ENCODE data around the gene MED27. TPM values are rescaled to one million over a fixed set of nuclear protein-coding genes. Genes with fewer than 3 reads are reported as not detected.

MED27 gene, protein sequence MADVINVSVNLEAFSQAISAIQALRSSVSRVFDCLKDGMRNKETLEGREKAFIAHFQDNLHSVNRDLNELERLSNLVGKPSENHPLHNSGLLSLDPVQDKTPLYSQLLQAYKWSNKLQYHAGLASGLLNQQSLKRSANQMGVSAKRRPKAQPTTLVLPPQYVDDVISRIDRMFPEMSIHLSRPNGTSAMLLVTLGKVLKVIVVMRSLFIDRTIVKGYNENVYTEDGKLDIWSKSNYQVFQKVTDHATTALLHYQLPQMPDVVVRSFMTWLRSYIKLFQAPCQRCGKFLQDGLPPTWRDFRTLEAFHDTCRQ
- 13.7 TPM for total RNA-seq
- long read RNA-seq, transcript MED27-201 (8 exons, 1,431 nt) = major isoform, 16 of 17 reads
- long read RNA-seq, partial matches to known transcripts = 0 of 17 reads
- long read RNA-seq, other reads (novel, unspliced or antisense) = 1 of 17 reads

DNA sequence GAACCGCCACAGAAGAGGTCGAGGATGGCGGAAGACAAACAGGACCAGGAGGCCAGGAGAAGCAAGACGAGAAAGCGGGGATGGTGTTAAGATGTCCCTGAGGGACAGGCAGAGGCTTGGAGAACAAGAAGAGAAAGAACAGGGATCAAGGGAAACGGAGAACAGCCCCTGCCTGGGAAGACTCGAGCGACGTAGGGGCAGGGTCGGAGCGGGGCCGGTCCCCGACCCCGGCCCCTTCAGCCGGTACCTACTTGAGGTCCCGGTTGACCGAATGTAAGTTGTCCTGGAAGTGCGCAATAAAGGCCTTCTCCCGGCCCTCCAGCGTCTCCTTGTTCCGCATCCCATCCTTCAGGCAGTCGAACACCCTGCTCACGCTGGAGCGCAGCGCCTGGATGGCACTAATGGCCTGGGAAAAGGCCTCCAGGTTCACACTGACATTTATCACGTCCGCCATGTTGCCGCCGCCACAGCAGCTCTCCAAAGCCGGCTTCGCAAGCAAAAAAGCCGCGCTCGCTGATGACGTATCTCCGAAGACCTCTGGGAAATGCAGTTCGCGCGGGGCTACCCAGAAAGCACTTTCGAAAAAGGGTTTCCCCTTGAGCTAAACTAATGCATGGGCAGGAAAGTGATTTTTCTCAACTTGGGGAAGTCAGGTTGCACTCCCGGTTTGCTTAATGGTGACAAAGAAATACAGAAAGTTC is at the start of gene MED27:
MED27 (minus strand) TSS at position 477 of the 701 bp plus-strand sequence; CDS start at position 454, 23 bp downstream.
- ATAC-seq (ENCODE audit: poor library complexity) (peak; percentile 99), DNase-seq (peak; percentile 97)
- intact Hi-C loops (cut with DNase I) = no loop called here

DNA sequence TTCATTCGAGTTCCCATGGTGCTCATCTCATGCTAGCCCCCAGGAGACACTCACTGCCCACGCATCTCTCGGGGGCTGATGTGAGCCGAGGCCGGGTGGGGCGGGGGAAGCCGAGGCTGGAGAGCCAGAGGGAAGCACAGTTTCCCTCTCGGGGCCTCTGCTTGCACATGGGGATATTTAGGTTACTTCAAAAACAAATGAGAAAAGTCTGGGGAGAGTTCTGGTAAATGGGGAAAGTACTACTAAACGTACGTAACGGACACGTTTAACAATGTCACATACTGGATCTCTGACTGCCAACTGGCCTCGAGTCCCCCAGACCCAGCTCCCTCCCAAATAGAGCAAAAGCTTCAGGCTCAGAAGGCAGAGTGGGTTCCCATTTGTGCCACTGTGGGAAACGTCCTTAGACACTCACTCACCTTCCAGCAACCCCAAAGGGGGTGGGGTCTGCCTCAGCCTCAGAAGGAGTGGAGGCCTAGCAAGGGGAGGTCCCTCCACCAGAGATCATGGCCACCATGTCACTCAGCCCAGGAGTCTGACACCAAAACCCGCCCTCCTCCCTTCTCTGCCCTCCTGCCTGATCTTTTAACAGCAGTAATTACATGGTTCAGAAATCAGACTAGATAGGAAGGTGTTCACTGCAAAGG is 48.3 kb upstream of the MED27 start:
- ATAC-seq (ENCODE audit: poor library complexity) (no peak), DNase-seq (no peak)
- intact Hi-C loops (cut with DNase I) = no loop called here

DNA sequence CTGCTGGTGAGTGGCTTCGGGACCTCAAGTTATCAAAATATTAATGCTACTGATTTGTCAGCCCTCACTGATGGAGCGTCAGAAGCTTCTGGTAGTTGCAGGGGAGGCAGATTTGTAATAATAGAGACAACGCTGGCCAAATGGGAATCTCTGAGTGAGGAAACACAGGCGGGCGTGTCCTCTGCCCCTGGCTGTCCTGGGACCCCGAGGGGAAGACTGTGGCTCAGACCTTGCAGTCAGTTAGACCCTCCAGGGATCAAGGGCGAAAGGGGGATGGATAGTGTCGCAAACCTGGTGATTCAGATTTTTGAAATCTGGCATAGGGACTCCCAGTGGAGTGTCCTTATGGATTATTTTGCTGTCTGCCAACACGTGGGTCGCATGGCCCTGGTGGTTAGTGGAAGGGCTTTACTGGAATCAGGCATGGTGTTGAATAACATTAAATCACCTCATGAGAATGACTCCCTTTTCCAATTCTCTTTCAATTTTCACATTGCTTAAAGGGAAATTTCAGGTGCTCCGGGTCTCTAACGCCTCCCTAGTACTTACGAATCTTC is 47.1 kb upstream of the MED27 start:
- intact Hi-C loops (cut with DNase I) = no loop called here
- DNase-seq (no peak), ATAC-seq (ENCODE audit: poor library complexity) (no peak)

DNA sequence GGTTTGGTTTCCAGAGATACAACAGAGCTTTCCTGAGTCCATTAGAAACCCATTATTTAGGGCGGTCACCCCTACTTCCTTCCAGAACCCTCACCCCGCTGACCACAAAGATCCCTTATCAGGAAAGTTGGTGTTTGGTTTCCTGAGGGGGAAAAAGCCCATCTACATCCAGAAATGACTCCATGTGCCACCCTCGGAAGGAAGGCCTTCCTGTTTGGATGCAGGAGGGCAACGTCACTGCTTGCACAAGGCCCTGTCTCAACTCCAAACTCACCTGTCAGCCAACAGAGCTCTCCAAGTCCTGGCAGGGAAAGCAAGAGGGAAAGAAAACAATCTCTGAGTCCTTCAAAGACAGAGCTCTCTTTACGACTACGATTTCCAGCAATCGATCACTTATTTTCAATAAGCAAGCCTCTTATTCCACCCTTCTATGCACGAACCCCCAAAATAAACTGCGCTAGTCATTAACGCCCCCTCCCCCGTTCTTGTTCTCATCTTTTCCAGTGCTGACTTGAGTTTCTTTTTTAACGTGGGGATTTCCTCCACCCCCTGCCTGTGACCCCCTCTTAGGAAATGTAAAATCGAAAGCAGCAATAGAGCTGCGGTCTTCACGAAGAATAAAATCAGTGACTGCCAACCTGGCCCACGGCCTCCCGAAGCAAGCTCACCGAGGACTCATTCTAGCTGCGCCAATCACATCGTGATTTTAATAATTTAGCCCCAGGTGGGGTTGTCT is 46.4 kb upstream of the MED27 start:
- intact Hi-C loops (cut with DNase I) = no loop called here
- DNase-seq = no peak
- no peak for ATAC-seq (ENCODE audit: poor library complexity)

DNA sequence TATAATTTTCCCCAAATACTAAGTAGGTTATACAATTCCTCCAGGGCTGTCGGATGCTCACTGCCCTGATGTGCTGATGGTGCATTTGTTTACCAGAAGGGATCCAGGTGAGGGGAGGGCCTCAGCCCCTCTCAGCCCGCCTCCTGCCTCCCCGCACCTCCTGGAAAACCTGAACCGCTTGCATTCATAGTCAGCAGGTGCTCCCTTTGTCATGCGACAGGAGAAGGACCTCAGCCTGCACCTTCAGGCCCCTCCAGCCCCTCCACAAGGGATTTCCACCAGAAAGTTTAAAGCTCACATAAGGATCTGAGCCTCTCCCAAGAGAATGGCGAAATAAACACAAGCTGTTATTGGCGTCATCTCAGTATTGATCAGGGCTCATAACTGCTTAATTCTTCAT is 45.7 kb upstream of the MED27 start:
- no peak for ATAC-seq (ENCODE audit: poor library complexity)
- intact Hi-C loops (cut with DNase I) = no loop called here
- DNase-seq = no peak

DNA sequence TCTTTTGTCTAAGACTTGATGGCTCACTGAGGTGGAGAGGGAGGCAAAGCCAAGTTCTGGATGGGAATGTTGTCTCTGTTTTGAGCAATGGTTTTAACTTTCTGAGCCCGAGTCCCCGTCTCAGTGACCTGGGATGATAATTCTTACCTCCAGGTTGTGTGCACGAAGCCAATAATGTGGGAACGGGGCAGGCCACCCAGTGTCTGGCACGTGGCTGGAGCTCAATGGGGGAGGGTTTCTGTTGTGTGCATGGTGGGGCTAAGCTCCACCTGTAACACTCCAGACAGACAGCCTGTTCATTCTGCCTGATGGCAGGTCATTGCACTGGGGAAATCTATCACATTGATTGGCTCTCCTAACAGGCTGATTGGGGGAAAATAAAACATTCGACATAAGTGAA is 45.1 kb upstream of the MED27 start:
- DNase-seq = no peak
- intact Hi-C loops (cut with DNase I) = no loop called here
- ATAC-seq (ENCODE audit: poor library complexity) = no peak

DNA sequence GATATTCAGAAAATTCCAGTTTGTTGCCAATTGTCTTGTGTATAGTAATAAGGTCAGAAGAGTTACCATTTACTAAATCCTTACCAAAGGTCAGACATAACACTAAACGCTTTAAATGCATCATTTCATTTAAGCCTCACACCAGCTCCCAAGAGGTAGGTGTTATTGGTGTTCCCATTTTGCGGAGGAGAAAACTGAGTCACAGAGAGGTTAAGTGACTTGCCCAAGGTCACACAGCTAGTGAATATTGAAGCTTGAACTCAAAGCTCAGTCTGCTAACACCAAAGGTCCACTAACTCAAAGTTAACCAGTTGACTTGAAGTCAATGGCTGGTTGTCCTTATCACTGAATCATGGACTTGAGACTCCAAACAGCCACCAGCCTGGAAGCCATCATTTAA is 41.4 kb upstream of the MED27 start:
- intact Hi-C loops (cut with DNase I) = no loop called here
- ATAC-seq (ENCODE audit: poor library complexity) = no peak
- no peak for DNase-seq

DNA sequence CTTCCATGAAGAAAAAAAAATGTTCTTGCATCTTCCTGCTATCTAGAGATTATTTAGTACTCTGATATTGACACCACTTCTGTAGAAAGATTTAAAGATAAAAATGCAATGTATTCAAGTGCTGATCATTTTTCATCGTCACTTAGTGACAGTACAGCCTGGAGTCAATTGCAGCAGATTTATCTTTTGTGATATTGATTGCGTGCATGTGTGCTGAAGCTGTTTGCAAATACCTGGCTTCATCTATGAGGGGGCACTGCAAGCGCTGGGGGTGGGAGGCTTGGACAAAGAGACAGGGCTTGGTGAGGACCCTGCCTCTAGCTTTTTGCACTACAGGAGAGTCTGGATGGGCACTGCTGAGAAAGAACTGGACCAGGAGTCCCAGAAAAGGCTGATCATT is 38.0 kb upstream of the MED27 start:
- intact Hi-C loops (cut with DNase I) = no loop called here
- ATAC-seq (ENCODE audit: poor library complexity) (no peak), DNase-seq (no peak)

DNA sequence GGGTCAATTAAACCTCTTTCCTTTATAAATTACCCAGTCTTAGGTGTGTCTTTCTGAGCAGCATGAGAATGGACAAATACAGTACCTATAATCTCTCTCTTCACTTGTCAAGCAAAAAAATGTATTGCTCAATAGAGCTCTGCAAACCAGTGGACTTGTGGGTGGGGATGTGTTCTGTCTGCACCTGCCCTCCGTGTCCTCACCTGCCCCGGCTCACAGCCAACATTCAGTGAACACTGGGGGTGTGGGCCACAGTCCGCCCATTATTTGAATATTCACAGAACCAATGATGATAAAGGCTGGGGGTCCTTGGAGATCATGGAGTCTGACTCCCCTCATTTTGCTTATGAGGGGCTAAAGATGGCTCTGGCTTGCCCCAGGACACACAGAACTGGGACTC is 36.9 kb upstream of the MED27 start:
- DNase-seq (no peak), ATAC-seq (ENCODE audit: poor library complexity) (no peak)
- intact Hi-C loops (cut with DNase I) = no loop called here

DNA sequence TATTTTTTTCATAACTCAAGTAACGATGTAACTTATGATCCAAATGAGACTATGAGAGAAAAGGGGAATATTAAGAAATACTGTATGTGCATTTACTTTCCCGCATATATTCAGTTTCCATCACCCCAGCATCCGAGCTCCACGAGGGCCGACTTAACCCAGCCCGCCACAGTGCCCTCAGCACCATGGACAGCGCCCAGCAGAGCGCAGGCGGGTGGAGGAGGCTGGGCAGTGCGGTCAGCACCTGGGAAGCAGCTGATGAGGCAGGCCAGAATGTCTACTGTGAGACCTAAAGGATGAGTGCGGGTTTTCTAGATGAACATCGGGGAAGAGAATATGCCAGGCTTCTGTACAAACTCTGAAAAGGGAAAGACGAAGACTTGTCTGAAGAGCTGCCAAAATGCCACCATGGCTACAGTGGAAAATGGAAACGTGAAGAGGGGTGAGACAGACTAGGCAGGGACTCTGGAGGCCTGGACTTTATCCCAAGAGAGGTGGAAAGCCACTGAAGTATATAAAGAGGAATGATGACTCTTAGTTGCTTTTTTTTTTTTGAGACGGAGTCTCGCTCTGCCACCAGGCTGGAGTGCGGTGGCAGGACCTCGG is 34.5 kb upstream of the MED27 start:
- peak; percentile 73 for DNase-seq
- ATAC-seq (ENCODE audit: poor library complexity) = peak; percentile 87
- intact Hi-C loops (cut with DNase I) = no loop called here

DNA sequence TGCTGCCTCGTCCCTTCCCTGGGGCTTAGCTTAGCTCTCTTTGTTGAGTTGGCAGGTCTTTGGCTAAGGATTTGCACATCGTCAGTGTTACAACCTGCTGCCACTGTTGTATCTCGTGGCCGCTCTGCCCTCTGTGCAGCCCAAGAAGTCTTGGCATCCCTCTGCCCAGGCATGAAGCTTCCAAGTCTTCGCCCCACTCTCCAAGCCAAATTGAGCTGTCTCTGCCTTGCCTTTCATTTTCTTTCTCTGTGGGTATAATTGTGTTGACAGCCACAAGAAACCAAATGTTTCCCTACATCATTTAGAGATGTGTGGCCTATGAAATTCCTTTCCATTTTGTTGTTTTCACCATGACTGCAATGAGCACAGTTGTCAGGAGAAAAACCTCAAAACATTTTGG is 29.6 kb upstream of the MED27 start:
- no peak for ATAC-seq (ENCODE audit: poor library complexity)
- intact Hi-C loops (cut with DNase I) = no loop called here
- DNase-seq = no peak

DNA sequence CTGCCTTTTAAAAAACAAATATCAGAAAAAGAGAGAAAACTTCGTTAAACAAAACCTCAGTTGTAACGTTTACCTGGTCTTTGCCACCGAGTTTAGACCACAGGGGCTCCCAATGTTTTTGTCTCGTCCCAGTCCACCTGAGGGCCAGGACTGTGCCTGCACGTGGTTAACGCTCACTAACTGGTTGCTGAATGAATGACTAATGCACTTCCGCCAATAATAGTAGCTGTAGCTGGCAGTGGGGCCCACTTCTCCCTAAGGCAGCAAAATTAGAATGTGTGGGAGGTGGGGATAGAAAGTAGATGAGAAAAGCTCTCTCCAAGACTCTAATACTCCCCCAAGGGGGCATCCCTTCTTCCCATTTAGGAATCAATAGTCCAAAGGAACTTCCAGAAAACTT is 29.1 kb upstream of the MED27 start:
- ATAC-seq (ENCODE audit: poor library complexity) = no peak
- intact Hi-C loops (cut with DNase I) = no loop called here
- no peak for DNase-seq

DNA sequence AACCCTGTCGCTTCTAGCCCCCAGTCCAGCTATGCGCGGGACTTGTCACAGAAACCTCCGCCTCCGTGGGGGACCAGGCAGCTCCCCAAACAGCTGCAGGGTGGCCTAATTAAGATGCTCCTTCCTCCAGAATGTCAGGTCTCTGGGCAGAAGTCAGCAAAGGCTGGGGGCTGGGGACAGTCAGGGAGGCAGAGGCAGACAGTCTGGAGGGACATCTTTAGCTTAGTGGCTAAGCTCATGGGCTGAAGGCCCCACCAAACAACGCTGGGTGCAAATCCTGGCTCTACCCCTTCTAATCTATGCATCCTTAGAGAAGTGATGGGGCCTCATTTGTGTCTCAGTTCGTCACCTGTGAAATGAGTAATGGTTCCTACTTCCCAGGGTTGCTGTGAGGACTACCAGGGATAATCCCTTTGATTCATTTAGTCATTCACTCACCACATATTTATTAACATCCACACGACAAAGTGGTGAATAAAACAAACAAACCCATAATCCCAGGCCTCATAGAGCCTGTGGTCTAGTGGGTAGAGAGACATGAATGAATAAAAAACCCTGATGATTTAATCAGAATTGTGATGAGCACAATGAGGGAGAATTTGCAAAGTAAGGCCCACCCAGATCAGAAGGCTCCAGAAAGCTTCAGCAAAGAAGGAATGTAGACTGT is 20.2 kb upstream of the MED27 start:
- DNase-seq = no peak
- intact Hi-C loops (cut with DNase I) = no loop called here
- ATAC-seq (ENCODE audit: poor library complexity) = no peak

DNA sequence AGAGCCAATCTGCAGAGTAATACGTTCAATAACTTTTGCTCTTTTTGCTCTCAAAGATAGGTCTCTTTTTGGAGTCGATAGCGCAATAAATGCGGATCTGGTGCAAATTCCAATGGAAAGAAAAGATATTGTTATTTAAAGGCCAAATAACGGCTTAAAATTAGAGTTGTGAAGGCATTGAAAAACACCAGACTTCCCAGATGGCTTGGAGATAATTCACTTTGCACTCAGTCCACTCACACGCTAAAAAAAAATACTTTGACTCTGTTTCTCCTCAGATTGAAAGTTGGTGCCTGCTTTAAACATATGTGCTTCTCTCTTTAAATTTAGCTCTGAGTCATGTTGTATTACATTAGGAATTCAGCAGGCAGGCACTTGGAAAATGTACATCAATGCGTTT is 19.5 kb upstream of the MED27 start:
- intact Hi-C loops (cut with DNase I) = no loop called here
- ATAC-seq (ENCODE audit: poor library complexity) (no peak), DNase-seq (no peak)

DNA sequence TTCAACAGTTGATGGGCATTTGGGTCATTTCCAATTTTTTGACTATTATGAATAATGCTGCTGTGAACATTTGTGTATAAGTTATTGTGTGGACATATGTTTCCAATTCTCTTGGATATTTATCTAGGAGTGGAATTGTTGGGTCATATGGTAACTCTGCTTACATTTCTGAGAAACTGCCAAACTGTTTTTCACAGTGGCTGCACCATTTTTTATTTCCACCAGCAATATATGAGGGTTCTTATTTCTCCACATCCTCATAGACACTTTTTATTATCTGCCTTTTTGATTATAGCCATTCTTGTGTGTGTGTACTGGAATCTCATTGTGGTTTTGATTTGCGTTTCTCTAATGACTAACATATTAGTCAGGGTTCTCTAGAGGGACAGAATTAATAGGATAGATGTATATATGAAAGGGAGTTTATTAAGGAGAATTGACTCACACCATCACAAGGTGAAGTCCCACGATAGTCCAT is 14.7 kb upstream of the MED27 start:
- intact Hi-C loops (cut with DNase I) = no loop called here
- DNase-seq (no peak), ATAC-seq (ENCODE audit: poor library complexity) (no peak)

DNA sequence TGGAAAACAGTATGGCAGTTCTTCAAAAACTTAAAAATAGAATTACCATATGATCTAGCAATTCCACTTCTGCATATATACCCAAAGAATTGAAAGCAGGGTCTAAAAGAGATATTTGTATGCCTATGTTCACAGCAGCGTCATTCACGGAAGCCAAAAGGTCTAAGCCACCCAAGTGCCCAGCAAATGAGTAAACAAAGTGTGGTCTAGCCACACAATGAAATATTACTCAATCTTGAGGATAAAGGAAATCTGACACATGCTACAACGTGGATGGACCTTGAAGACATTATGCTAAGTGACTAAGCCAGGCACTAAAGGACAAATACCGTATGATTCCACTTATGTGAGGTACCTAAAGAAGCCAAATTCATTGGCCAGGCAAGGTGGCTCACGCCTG is 11.1 kb upstream of the MED27 start:
- no peak for ATAC-seq (ENCODE audit: poor library complexity)
- no peak for DNase-seq
- intact Hi-C loops (cut with DNase I) = no loop called here

DNA sequence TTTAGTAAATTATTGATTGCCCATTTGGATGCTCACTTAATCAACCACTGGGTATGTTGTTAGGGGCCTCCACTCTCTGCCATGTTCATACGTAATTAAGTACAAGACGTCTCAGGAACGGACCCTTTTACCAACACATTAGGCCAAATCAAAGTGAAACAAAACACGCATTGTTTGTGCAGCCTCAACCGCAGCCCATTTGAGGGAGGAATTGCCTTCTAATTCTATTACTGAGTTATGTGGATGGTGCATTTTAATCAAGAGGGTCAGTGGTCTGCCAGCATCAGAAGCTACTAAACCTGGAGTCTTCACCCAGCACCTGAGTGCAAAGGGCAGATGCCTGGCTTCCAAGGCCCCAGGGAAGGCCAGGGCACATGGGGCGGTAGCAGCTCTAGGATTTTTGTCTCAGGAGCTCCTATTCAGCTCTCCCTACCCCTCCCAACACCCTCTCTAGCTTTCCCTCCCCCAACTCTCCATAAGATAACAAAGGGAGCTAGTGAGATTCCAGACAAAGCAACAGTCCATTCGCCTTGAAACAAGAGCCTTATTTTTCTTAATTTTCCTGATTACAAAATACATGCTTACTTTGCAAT is 7.9 kb upstream of the MED27 start:
- ATAC-seq (ENCODE audit: poor library complexity) = no peak
- DNase-seq = no peak
- intact Hi-C loops (cut with DNase I) = no loop called here

DNA sequence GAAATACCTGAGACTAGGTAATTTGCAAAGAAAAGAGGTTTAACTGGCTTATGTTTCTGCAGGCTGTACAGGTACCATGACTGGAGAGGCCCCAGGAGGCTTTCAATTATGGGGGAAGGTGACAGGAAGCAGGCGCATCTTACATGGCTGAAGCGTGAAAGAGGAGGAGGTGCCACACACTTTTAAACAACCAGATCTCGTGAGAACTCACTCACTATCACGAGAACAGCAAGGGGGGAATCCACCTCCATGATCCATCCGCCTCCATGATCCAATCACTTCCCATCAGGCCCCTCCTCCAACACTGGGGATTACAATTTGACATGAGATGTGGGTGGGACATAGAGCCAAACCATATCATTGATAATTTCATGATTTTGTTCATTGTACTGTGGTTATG is 2.5 kb upstream of the MED27 start:
- DNase-seq = no peak
- no peak for ATAC-seq (ENCODE audit: poor library complexity)
- intact Hi-C loops (cut with DNase I) = no loop called here
